Erythroblast (primary cell): ENCODE results near the gene ZNF383.
"Not testable (repeated sequence)": the region's sequence is repeated elsewhere in the genome, so short reads cannot be mapped to it uniquely, and the experiment has no call there.

Source experiments
- GATA1 ChIP-seq: IDR thresholded peaks from 2 replicates; pipeline ENCODE4 v1.6.1; 2011; ENCODE audit warnings: low read depth, mild to moderate bottlenecking, control low read depth, low read length, moderate library complexity
- POLR2A ChIP-seq: IDR thresholded peaks from 2 replicates; pipeline ENCODE4 v1.6.1; 2011; ENCODE audit warnings: mild to moderate bottlenecking, low read length

DNA sequence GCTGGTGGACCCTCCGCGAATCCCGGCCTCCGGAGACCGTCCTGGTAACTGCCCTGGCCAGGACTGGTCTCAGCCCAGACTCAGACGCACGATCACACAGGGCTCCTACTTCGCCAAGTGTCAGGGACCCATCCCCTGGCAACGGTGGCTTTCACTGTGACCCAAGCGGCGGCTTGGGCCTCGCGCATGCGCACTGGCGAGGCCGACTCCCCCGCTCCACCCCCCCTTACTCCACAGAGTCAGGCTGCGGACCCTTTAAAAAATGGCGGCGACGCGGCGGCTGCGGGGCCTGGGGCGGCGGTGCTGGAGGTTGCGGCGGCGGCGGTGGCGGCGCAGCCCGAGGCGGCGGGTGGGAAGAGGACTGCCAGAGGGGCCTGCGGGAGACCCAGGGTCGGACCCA is 66.0 kb downstream of the ZNF383 start:
- not testable (repeated sequence) for TF ChIP-seq POLR2A, GATA1
